ENCODE results near the gene PTPN5. TPM values are rescaled to one million over a fixed set of nuclear protein-coding genes. Genes with fewer than 3 reads are reported as not detected.
"Not testable (repeated sequence)": the region's sequence is repeated elsewhere in the genome, so short reads cannot be mapped to it uniquely, and the experiment has no call there.

The PTPN5 gene
- total and polyA plus RNA-seq, 10 donors: 0.08 to 2.0 (median 0.26) TPM; not detected in 1

GRCh38 chr11:18692941-18693760 lies 98.4 kb downstream of the PTPN5 start:
- TF ChIP-seq CTCF (IDR thresholded peaks at IDR 0.05 in 8 of 11, conservative IDR thresholded peaks at IDR 0.05 in 3 of 11): no peak
- TF ChIP-seq POLR2AphosphoS5 (IDR thresholded peaks at IDR 0.05): no peak
- Histone ChIP-seq H3K4me3 (no peak overlapping the region), H3K4me1 (peaks cover 3 to 8% (median 6%) of the 10 kb centered on the region in 6 donors), H3K27me3 (replicated peaks in 1 of 7) (no peaks in the 10 kb centered on the region), H3K9me3 (no peaks in the 10 kb centered on the region), H3K27ac (no peak overlapping the region), H3K36me3 (no peaks in the 10 kb centered on the region)
- intact Hi-C loops (cut with DNase I; ENCODE audit: low total_unique reads): loop anchor here (10.0 kb wide), 1 partner anchor 58 kb away; the partner anchor contains the start of gene SPTY2D1
- DNase-seq: no peak
- WGBS, 5 donors: 67 to 78% (median 75%) methylated on average over 9 of the region's 9 CpGs

GRCh38 chr11:18691467-18692140 lies 100.0 kb downstream of the PTPN5 start:
- intact Hi-C loops (cut with DNase I; ENCODE audit: low total_unique reads): loop anchor here (10.0 kb wide), 1 partner anchor 57 kb away; the partner anchor contains the start of gene SPTY2D1

GRCh38 chr11:18684267-18684666 lies 107.3 kb downstream of the PTPN5 start:
- Histone ChIP-seq H3K4me3 (no peak overlapping the region), H3K27me3 (replicated peaks in 1 of 7) (no peaks in the 10 kb centered on the region), H3K4me1 (no peaks in the 10 kb centered on the region), H3K27ac (no peak overlapping the region), H3K36me3 (no peaks in the 10 kb centered on the region), H3K9me3 (no peaks in the 10 kb centered on the region)
- 38 to 88% (median 78%) methylated on average over 1 of the region's 1 CpG for WGBS, 5 donors
- no peak for TF ChIP-seq POLR2A (IDR thresholded peaks at IDR 0.05)
- no peak for TF ChIP-seq POLR2AphosphoS5 (IDR thresholded peaks at IDR 0.05)
- TF ChIP-seq CTCF (IDR thresholded peaks at IDR 0.05 in 8 of 11, conservative IDR thresholded peaks at IDR 0.05 in 3 of 11): no peak
- no peak for DNase-seq
- intact Hi-C loops (cut with DNase I; ENCODE audit: low total_unique reads): no loop called here

More at GRCh38 chr11:18691467-18692140, 100.0 kb downstream of the PTPN5 start:
- not testable (repeated sequence) for H3K36me3 ChIP-seq; H3K27me3 ChIP-seq (replicated peaks in 1 of 7); H3K4me3 ChIP-seq; H3K9me3 ChIP-seq; DNase-seq; H3K27ac ChIP-seq; H3K4me1 ChIP-seq
- 78 to 93% (median 88%) methylated on average over 4 of the region's 4 CpGs for WGBS, 5 donors

- no peak for TF ChIP-seq CTCF (IDR thresholded peaks at IDR 0.05 in 8 of 11, conservative IDR thresholded peaks at IDR 0.05 in 3 of 11)
- TF ChIP-seq POLR2A (IDR thresholded peaks at IDR 0.05): no peak
- TF ChIP-seq POLR2AphosphoS5 (IDR thresholded peaks at IDR 0.05): no peak
- DNase-seq: no peak
- intact Hi-C loops (cut with DNase I; ENCODE audit: low total_unique reads): no loop called here
- H3K9me3 ChIP-seq: no peaks in the 10 kb centered on the region
- H3K27ac ChIP-seq: no peak overlapping the region
- H3K4me3 ChIP-seq: no peak overlapping the region
- H3K36me3 ChIP-seq: no peaks in the 10 kb centered on the region
- 89 to 97% (median 91%) methylated on average over 3 of the region's 3 CpGs for WGBS, 5 donors
- no peaks in the 10 kb centered on the region for H3K4me1 ChIP-seq
- no peaks in the 10 kb centered on the region for H3K27me3 ChIP-seq (replicated peaks in 1 of 7)
These were observed 109.1 kb downstream of the PTPN5 start for GRCh38 chr11:18682466-18682865.

GRCh38 chr11:18681949-18682348 lies 109.6 kb downstream of the PTPN5 start:
- WGBS, 5 donors: 79 to 100% (median 88%) methylated on average over 1 of the region's 1 CpG
- H3K27ac ChIP-seq; H3K4me3 ChIP-seq; intact Hi-C loops (cut with DNase I; ENCODE audit: low total_unique reads); H3K36me3 ChIP-seq; H3K9me3 ChIP-seq; H3K27me3 ChIP-seq (replicated peaks in 1 of 7); DNase-seq; H3K4me1 ChIP-seq: not testable (repeated sequence)
